ENCODE results near the gene GUCY2D.

GUCY2D gene

GRCh38 chr17:8029121-8029520, 26.7 kb downstream of the GUCY2D start:
- H3K27me3 ChIP-seq = peaks cover 70% of the 10 kb centered on the region
- TF ChIP-seq, protein P1, sequence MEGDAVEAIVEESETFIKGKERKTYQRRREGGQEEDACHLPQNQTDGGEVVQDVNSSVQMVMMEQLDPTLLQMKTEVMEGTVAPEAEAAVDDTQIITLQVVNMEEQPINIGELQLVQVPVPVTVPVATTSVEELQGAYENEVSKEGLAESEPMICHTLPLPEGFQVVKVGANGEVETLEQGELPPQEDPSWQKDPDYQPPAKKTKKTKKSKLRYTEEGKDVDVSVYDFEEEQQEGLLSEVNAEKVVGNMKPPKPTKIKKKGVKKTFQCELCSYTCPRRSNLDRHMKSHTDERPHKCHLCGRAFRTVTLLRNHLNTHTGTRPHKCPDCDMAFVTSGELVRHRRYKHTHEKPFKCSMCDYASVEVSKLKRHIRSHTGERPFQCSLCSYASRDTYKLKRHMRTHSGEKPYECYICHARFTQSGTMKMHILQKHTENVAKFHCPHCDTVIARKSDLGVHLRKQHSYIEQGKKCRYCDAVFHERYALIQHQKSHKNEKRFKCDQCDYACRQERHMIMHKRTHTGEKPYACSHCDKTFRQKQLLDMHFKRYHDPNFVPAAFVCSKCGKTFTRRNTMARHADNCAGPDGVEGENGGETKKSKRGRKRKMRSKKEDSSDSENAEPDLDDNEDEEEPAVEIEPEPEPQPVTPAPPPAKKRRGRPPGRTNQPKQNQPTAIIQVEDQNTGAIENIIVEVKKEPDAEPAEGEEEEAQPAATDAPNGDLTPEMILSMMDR (IDR thresholded peaks at IDR 0.05) = no peak

GRCh38 chr17:8031261-8031661, 28.8 kb downstream of the GUCY2D start:
- TF ChIP-seq, protein P1 (IDR thresholded peaks at IDR 0.05) = no peak
- no peaks in the 10 kb centered on the region for H3K36me3 ChIP-seq
- no peak overlapping the region for H3K27ac ChIP-seq
- peaks cover 75% of the 10 kb centered on the region for H3K27me3 ChIP-seq
- H3K4me1 ChIP-seq (ENCODE audit: control insufficient read depth in 1 of 2, insufficient read depth in 1 of 2, low read depth in 1 of 2, low read length in 1 of 2) = no peaks in the 10 kb centered on the region
- H3K9me3 ChIP-seq = no peaks in the 10 kb centered on the region
- no peak overlapping the region for H3K4me3 ChIP-seq (ENCODE audit: low read depth in 1 of 2, low read length in 1 of 2)

More at GRCh38 chr17:8029121-8029520, 26.7 kb downstream of the GUCY2D start:
- Histone ChIP-seq H3K4me3 (ENCODE audit: low read depth in 1 of 2, low read length in 1 of 2) (no peak overlapping the region), H3K4me1 (ENCODE audit: control insufficient read depth in 1 of 2, insufficient read depth in 1 of 2, low read depth in 1 of 2, low read length in 1 of 2) (peaks cover 10 to 11% of the 10 kb centered on the region in 2 experiments), H3K36me3 (no peaks in the 10 kb centered on the region), H3K9me3 (no peaks in the 10 kb centered on the region), H3K27ac (no peak overlapping the region)

DNA sequence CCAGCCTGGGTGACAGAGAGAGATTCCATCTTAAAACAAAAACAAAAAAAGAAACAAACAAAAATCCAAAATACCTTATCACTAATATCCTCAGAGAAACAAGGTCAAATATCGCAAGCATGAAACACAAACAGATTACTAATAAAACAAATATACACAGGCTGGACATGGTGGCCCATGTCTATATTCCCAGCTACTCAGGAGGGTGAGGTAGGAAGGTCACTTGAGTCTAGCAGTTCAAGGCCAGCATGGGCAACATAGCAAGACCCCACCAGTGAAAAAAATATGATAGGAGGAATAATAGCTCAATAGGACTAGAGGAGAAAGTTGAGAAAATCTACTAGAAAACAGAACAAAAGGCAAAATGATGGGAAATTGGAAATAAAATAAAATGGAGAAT, 29.5 kb downstream of the GUCY2D start:
- Histone ChIP-seq H3K4me3 (ENCODE audit: low read depth in 1 of 2, low read length in 1 of 2) (no peak overlapping the region), H3K9me3 (no peaks in the 10 kb centered on the region), H3K4me1 (ENCODE audit: control insufficient read depth in 1 of 2, insufficient read depth in 1 of 2, low read depth in 1 of 2, low read length in 1 of 2) (no peaks in the 10 kb centered on the region), H3K36me3 (no peaks in the 10 kb centered on the region), H3K27ac (no peak overlapping the region), H3K27me3 (peaks cover 72% of the 10 kb centered on the region)
- TF ChIP-seq, protein P1 (IDR thresholded peaks at IDR 0.05) = no peak

GRCh38 chr17:8032442-8032841, 30.0 kb downstream of the GUCY2D start:
- Histone ChIP-seq H3K4me1 (ENCODE audit: control insufficient read depth in 1 of 2, insufficient read depth in 1 of 2, low read depth in 1 of 2, low read length in 1 of 2) (no peaks in the 10 kb centered on the region), H3K36me3 (no peaks in the 10 kb centered on the region), H3K4me3 (ENCODE audit: low read depth in 1 of 2, low read length in 1 of 2) (no peak overlapping the region), H3K27ac (no peak overlapping the region), H3K9me3 (no peaks in the 10 kb centered on the region), H3K27me3 (peaks cover 72% of the 10 kb centered on the region)
- TF ChIP-seq, protein P1 (IDR thresholded peaks at IDR 0.05) = no peak

DNA sequence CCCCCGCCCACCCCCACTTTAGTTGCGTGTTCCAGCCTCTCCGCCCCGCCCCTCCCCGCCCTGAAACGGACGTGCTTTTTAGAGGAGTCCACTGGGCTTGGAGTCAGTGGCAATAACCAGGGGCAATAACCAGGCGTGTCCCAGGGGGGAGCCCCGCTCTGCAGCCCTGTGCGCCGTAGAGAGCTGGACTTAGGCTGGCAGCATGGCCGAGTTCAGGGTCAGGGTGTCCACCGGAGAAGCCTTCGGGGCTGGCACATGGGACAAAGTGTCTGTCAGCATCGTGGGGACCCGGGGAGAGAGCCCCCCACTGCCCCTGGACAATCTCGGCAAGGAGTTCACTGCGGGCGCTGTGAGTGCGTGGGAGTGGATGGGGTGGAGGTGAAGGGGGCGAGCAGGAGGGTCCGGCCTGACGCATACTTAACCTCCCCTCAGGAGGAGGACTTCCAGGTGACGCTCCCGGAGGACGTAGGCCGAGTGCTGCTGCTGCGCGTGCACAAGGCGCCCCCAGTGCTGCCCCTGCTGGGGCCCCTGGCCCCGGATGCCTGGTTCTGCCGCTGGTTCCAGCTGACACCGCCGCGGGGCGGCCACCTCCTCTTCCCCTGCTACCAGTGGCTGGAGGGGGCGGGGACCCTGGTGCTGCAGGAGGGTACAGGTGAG, 36.7 kb downstream of the GUCY2D start, which contains the start of gene ALOX15B:
ALOX15B (plus strand) TSS at position 106 of the 657 bp plus-strand sequence; CDS start at position 203, 97 bp downstream.
- Histone ChIP-seq H3K27ac (no peak within 1 kb of the TSS), H3K27me3 (peaks cover 51% of the 10 kb centered on the region), H3K36me3 (no peaks in the 10 kb centered on the region), H3K4me1 (ENCODE audit: control insufficient read depth in 1 of 2, insufficient read depth in 1 of 2, low read depth in 1 of 2, low read length in 1 of 2) (peaks cover 22 to 35% of the 10 kb centered on the region in 2 experiments), H3K4me3 (ENCODE audit: low read depth in 1 of 2, low read length in 1 of 2) (no peak within 1 kb of the TSS), H3K9me3 (no peaks in the 10 kb centered on the region)
- TF ChIP-seq, protein P1 (IDR thresholded peaks at IDR 0.05) = no peak

Data from neutrophil (primary cell).